ENCODE data around the gene OSBPL9. TPM values are rescaled to one million over a fixed set of nuclear protein-coding genes. Genes with fewer than 3 reads are reported as not detected.

The OSBPL9 gene
- total RNA-seq, 2 experiments from 2014 or later = 40.0 to 42.7 TPM

GRCh38 chr1:51750729-51751128 lies 133.8 kb downstream of the OSBPL9 start:
- peaks cover 4% of the 10 kb centered on the region for H3K4me1 Mint-ChIP-seq
- H3K27ac Mint-ChIP-seq = no peak overlapping the region
- H3K4me3 Mint-ChIP-seq = no peak overlapping the region
- no peaks in the 10 kb centered on the region for H3K27me3 Mint-ChIP-seq
- DNase-seq = no peak
- ChIA-PET CTCF (interaction anchor here (0.6 to 4.1 kb wide), 2 partner anchors 17 to 187 kb away, joined by 3 to 21 read pairs; no protein-coding TSS in a partner anchor), POLR2A (no interaction called here)
- peaks cover 34% of the 10 kb centered on the region for H3K36me3 Mint-ChIP-seq (ENCODE audit: low read depth)
- H3K9me3 Mint-ChIP-seq = no peaks in the 10 kb centered on the region

GRCh38 chr1:51752073-51752948 lies 135.4 kb downstream of the OSBPL9 start:
- no peaks in the 10 kb centered on the region for H3K27me3 Mint-ChIP-seq
- H3K4me1 Mint-ChIP-seq = peaks cover 7% of the 10 kb centered on the region
- no peak overlapping the region for H3K4me3 Mint-ChIP-seq
- DNase-seq = no peak
- H3K27ac Mint-ChIP-seq = no peak overlapping the region
- peaks cover 30% of the 10 kb centered on the region for H3K36me3 Mint-ChIP-seq (ENCODE audit: low read depth)
- CTCF ChIA-PET = interaction anchor here (1.3 to 4.1 kb wide), 2 partner anchors 15 to 17 kb away, joined by 4 to 21 read pairs; no protein-coding TSS in a partner anchor
- H3K9me3 Mint-ChIP-seq = no peaks in the 10 kb centered on the region
- POLR2A ChIA-PET = no interaction called here

GRCh38 chr1:51753969-51754368 lies 137.1 kb downstream of the OSBPL9 start:
- Mint-ChIP-seq H3K4me1 (peaks cover 7% of the 10 kb centered on the region), H3K27me3 (no peaks in the 10 kb centered on the region), H3K9me3 (no peaks in the 10 kb centered on the region), H3K4me3 (no peak overlapping the region), H3K36me3 (ENCODE audit: low read depth) (peaks cover 26% of the 10 kb centered on the region), H3K27ac (no peak overlapping the region)
- ChIA-PET CTCF (interaction anchor here (1.3 kb wide), 1 partner anchor 16 kb away, joined by 4 read pairs; no protein-coding TSS in a partner anchor), POLR2A (interaction anchor here (1.0 kb wide), 1 partner anchor 10 kb away, joined by 3 read pairs; no protein-coding TSS in a partner anchor)
- DNase-seq = no peak

- Mint-ChIP-seq H3K4me1 (peaks cover 7% of the 10 kb centered on the region), H3K4me3 (no peak overlapping the region), H3K36me3 (ENCODE audit: low read depth) (peaks cover 29% of the 10 kb centered on the region), H3K27ac (no peak overlapping the region), H3K27me3 (no peaks in the 10 kb centered on the region), H3K9me3 (no peaks in the 10 kb centered on the region)
- no peak for DNase-seq
- ChIA-PET CTCF (interaction anchor here (1.1 kb wide), 1 partner anchor 13 kb away, joined by 5 read pairs; no protein-coding TSS in a partner anchor), POLR2A (no interaction called here)
These were observed 137.8 kb downstream of the OSBPL9 start for GRCh38 chr1:51754666-51755065.

GRCh38 chr1:51755437-51755836 lies 138.5 kb downstream of the OSBPL9 start:
- Mint-ChIP-seq H3K36me3 (ENCODE audit: low read depth) (peaks cover 30% of the 10 kb centered on the region), H3K9me3 (no peaks in the 10 kb centered on the region), H3K27ac (no peak overlapping the region), H3K4me3 (no peak overlapping the region), H3K27me3 (no peaks in the 10 kb centered on the region), H3K4me1 (peaks cover 7% of the 10 kb centered on the region)
- CTCF ChIA-PET = interaction anchor here (0.7 to 1.1 kb wide), 2 partner anchors 13 to 64 kb away, joined by 3 to 5 read pairs; no protein-coding TSS in a partner anchor
- POLR2A ChIA-PET = no interaction called here
- DNase-seq = no peak

GRCh38 chr1:51756290-51756689 lies 139.4 kb downstream of the OSBPL9 start:
- Mint-ChIP-seq H3K36me3 (ENCODE audit: low read depth) (peaks cover 30% of the 10 kb centered on the region), H3K4me3 (no peak overlapping the region), H3K4me1 (peaks cover 10% of the 10 kb centered on the region), H3K27ac (no peak overlapping the region), H3K9me3 (no peaks in the 10 kb centered on the region), H3K27me3 (no peaks in the 10 kb centered on the region)
- CTCF ChIA-PET = interaction anchor here (1.6 kb wide), 1 partner anchor 12 kb away, joined by 7 read pairs; no protein-coding TSS in a partner anchor
- POLR2A ChIA-PET = no interaction called here
- DNase-seq = no peak

- Mint-ChIP-seq H3K36me3 (ENCODE audit: low read depth) (peaks cover 24% of the 10 kb centered on the region), H3K27ac (no peak overlapping the region), H3K9me3 (no peaks in the 10 kb centered on the region), H3K27me3 (no peaks in the 10 kb centered on the region), H3K4me1 (peaks cover 11% of the 10 kb centered on the region), H3K4me3 (no peak overlapping the region)
- no peak for DNase-seq
- POLR2A ChIA-PET = no interaction called here
- CTCF ChIA-PET = interaction anchor here (1.5 kb wide), 1 partner anchor 11 kb away, joined by 5 read pairs; no protein-coding TSS in a partner anchor
These were observed 141.4 kb downstream of the OSBPL9 start for GRCh38 chr1:51758310-51758709.

GRCh38 chr1:51760872-51761271 lies 144.0 kb downstream of the OSBPL9 start:
- ChIA-PET POLR2A (no interaction called here), CTCF (interaction anchor here (1.6 kb wide), 1 partner anchor 9 kb away, joined by 10 read pairs; no protein-coding TSS in a partner anchor)
- no peak overlapping the region for H3K27ac Mint-ChIP-seq
- no peak overlapping the region for H3K4me3 Mint-ChIP-seq
- H3K27me3 Mint-ChIP-seq = no peaks in the 10 kb centered on the region
- no peak for DNase-seq
- peaks cover 7% of the 10 kb centered on the region for H3K4me1 Mint-ChIP-seq
- peaks cover 16% of the 10 kb centered on the region for H3K36me3 Mint-ChIP-seq (ENCODE audit: low read depth)
- no peaks in the 10 kb centered on the region for H3K9me3 Mint-ChIP-seq

GRCh38 chr1:51761351-51761750 lies 144.5 kb downstream of the OSBPL9 start:
- Mint-ChIP-seq H3K27ac (no peak overlapping the region), H3K9me3 (no peaks in the 10 kb centered on the region), H3K27me3 (no peaks in the 10 kb centered on the region), H3K36me3 (ENCODE audit: low read depth) (peaks cover 16% of the 10 kb centered on the region), H3K4me1 (peaks cover 5% of the 10 kb centered on the region), H3K4me3 (no peak overlapping the region)
- DNase-seq = no peak
- CTCF ChIA-PET = interaction anchor here (1.6 kb wide), 1 partner anchor 8 kb away, joined by 10 read pairs; no protein-coding TSS in a partner anchor
- POLR2A ChIA-PET = no interaction called here

- CTCF ChIA-PET = interaction anchor here (0.7 to 3.9 kb wide), 28 partner anchors 9 to 438 kb away, joined by 3 to 21 read pairs (median 4); no protein-coding TSS in a partner anchor
- POLR2A ChIA-PET = no interaction called here
- H3K36me3 Mint-ChIP-seq (ENCODE audit: low read depth) = peaks cover 38% of the 10 kb centered on the region
These were observed 152.2 kb downstream of the OSBPL9 start for GRCh38 chr1:51768971-51769588.

GRCh38 chr1:51776408-51776807 lies 159.5 kb downstream of the OSBPL9 start:
- Mint-ChIP-seq H3K27ac (no peak overlapping the region), H3K36me3 (ENCODE audit: low read depth) (peaks cover 51% of the 10 kb centered on the region), H3K27me3 (no peaks in the 10 kb centered on the region), H3K9me3 (no peaks in the 10 kb centered on the region), H3K4me3 (no peak overlapping the region), H3K4me1 (peaks cover 10% of the 10 kb centered on the region)
- ChIA-PET CTCF (interaction anchor here (1.4 kb wide), 1 partner anchor 9 kb away, joined by 6 read pairs; no protein-coding TSS in a partner anchor), POLR2A (no interaction called here)
- no peak for DNase-seq

More at GRCh38 chr1:51768971-51769588, 152.2 kb downstream of the OSBPL9 start:
- Mint-ChIP-seq H3K4me3 (no peak overlapping the region), H3K9me3 (no peaks in the 10 kb centered on the region), H3K27ac (no peak overlapping the region), H3K4me1 (no peaks in the 10 kb centered on the region), H3K27me3 (no peaks in the 10 kb centered on the region)
- peak; percentile 24 for DNase-seq

GRCh38 chr1:51780927-51781326 lies 164.0 kb downstream of the OSBPL9 start:
- POLR2A ChIA-PET = interaction anchor here (0.7 kb wide), 1 partner anchor 216 kb away, joined by 3 read pairs; no protein-coding TSS in a partner anchor
- DNase-seq = no peak
- CTCF ChIA-PET = interaction anchor here (2.0 kb wide), 1 partner anchor 12 kb away, joined by 9 read pairs; no protein-coding TSS in a partner anchor
- H3K4me1 Mint-ChIP-seq = peaks cover 9% of the 10 kb centered on the region
- no peak overlapping the region for H3K4me3 Mint-ChIP-seq
- peaks cover 45% of the 10 kb centered on the region for H3K36me3 Mint-ChIP-seq (ENCODE audit: low read depth)
- H3K27me3 Mint-ChIP-seq = no peaks in the 10 kb centered on the region
- no peak overlapping the region for H3K27ac Mint-ChIP-seq
- no peaks in the 10 kb centered on the region for H3K9me3 Mint-ChIP-seq

GRCh38 chr1:51784997-51785421 lies 168.1 kb downstream of the OSBPL9 start:
- Mint-ChIP-seq H3K27ac (no peak overlapping the region), H3K4me1 (no peaks in the 10 kb centered on the region), H3K4me3 (no peak overlapping the region), H3K36me3 (ENCODE audit: low read depth) (peaks cover 64% of the 10 kb centered on the region), H3K27me3 (no peaks in the 10 kb centered on the region), H3K9me3 (no peaks in the 10 kb centered on the region)
- DNase-seq = no peak
- ChIA-PET CTCF (interaction anchor here (1.3 kb wide), 1 partner anchor 16 kb away, joined by 5 read pairs; no protein-coding TSS in a partner anchor), POLR2A (no interaction called here)
